ENCODE results near the gene OTUB1.
"Not testable (repeated sequence)": the region's sequence is repeated elsewhere in the genome, so short reads cannot be mapped to it uniquely, and the experiment has no call there.

Gene OTUB1

DNA sequence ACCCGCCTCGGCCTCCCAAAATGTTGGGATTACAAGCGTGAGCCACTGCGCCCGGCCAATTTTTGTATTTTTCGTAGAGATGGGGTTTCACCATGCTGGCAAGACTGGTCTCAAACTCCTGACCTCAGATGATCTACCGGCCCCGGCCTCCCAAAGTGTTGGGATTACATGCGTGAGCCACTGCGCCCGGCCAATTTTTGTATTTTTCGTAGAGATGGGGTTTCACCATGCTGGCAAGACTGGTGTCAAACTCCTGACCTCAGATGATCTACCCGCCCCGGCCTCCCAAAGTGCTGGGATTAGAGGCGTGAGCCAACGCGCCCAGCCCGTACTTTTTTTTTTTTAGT, 12.4 kb upstream of the OTUB1 start:
- not testable (repeated sequence) for H3K4me3 ChIP-seq
- peak overlapping the region in 1 of 21 experiments; percentile 97 for H3K27ac ChIP-seq

DNA sequence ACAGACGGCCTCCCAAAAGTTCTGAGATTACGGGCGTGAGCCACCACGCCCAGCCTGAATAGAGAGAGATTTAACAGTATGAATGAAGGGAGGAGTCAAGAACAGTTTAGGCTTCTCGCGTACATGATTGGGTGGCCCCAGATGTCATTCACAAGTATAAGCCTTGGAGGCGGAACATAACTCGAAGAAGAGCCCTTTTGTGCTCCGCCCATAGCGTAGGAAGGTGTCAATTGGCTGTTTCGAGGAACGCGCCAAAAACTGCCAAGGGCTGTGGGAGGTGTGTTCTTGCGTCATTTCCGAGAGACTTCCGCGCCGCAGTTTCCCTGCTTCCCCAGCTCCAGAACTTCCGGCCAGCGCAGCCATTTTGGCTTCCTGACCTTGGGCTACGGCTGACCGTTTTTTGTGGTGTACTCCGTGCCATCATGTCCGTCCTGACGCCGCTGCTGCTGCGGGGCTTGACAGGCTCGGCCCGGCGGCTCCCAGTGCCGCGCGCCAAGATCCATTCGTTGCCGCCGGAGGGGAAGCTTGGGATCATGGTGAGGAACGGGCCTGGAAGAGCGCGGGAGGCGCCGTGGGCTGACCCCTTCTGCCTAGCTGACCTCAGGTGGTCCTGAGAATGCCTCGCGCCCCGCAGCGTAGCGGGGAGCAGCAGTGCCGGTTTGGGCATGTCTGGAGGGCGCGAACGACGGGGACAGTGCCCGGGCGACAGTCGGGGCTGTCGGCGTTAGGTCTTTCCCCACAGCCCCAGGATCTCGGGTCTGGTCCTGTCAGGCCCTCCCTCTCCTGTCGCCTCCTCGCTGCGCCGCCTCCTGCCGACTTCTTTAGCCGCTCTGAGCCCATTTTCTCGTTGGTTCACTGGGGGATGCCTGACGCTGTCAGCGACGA, 11.7 kb upstream of the OTUB1 start, which contains the start of gene COX8A:
Gene COX8A, plus strand, starts transcription at position 362 of the 885 bp plus-strand sequence. Its CDS starts 61 bp downstream, at position 423.
- peak within 1 kb of the TSS; percentile 72 to 100 (median 97) for H3K27ac ChIP-seq
- peak within 1 kb of the TSS; percentile 69 to 97 (median 86) for H3K4me3 ChIP-seq

DNA sequence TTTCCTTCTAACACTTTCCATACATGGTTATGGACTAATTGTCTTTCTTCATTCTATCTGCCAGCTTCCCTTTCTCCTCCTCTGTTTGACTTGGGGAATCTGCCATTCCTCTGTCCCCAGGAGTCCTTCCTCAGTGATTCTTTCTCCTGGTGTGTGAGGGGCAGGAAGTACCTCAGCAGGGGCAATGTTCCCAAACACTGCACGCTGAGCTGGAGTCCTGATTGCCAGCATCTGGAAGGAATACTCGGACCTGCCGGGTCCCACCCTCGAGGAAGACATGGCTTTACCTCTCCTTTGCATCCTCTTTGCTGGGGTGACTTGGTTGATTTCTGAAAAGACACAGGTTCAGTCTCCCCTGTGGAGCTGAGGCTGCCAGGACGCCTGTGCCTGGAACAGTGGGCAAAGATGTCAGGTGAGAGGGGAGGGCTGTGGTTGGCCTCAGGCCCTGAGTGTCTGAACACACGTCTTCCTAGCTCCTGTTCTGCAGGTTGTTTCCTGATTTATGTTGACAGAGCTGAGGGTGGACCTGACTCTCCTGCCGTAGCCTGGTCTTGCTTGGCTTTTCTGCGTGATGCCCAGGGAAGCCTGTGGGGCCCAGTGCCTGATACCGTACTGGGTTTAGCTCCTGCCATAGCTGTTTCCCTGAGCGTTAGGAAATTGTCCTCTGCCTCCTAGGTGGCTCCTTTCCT, 7.5 kb upstream of the OTUB1 start:
- H3K4me3 ChIP-seq: no peak overlapping the region
- H3K27ac ChIP-seq: peak overlapping the region in 4 of 21 experiments; percentile 5 to 56 (median 40)

DNA sequence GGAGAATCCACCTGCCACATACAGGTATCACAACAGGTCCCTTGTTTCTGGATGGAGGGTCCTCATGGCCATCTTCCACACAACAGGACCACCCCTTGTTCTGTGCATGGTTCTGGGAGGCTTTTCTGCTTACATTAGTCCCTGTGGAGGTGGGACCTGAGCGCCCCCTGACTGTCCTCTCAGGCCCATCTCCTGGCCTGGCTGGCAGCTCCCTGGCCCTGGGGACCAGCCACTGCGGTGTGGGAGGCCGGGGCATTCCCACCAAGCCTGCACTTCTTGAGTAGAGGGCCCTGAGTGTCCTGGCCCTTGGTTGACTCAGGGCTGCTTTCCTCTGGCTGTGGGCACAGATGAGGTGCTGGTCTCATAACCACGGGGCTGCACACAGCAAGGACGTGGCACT, 6.8 kb upstream of the OTUB1 start:
- Histone ChIP-seq H3K4me3 (no peak overlapping the region), H3K27ac (peak overlapping the region in 2 of 21 experiments; percentile 54 to 56)

DNA sequence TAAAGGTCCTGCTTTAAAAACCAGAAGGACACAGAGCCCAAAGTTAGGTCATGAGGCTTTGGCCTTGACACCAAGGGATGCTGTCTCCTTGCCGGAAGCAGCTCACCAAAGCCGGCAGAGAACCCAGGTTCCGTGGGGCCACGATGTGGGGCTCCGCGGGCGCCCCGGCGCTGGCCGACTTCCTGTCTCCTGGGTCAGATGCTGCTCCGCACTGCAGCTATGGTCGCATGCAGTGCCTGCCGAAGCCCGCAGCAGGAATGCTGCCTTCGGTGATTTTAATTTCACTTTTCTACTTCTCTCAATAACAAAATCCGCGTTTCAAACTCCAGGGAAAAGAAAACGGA, 454 bp upstream of the OTUB1 start:
- Histone ChIP-seq H3K27ac (peak overlapping the region in 20 of 21 experiments; percentile 74 to 97 (median 92)), H3K4me3 (peak overlapping the region; percentile 68 to 99 (median 88))

DNA sequence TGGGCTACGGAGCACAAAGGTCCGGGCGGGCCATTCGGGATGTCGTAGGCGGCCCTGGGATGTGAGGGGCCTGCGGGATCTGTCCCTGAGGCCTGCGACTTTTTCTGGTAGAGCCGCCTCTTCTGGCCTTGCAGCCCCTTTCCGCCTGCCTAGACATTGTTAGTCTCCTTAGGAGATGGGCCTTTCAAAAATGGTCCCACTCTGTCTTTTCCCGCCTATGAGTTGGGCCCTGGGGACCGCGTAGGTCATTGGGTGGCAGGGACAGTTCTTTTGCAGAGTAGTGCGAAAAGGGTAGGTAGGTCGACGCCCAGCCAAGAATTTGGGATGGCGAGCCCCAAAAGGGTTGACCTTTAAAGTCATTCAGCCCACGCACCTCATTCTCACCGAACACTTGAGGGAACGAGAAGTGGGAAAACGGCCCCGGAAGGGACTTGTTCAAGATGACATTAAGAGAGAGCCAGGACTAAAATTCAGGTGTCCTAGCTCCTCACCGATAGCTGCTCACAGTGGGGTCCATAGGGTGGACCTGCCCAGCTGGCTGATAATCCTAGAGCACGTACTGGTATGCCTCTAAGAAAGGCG, 785 bp downstream of the OTUB1 start:
- H3K4me3 ChIP-seq: peak overlapping the region; percentile 68 to 99 (median 88)

DNA sequence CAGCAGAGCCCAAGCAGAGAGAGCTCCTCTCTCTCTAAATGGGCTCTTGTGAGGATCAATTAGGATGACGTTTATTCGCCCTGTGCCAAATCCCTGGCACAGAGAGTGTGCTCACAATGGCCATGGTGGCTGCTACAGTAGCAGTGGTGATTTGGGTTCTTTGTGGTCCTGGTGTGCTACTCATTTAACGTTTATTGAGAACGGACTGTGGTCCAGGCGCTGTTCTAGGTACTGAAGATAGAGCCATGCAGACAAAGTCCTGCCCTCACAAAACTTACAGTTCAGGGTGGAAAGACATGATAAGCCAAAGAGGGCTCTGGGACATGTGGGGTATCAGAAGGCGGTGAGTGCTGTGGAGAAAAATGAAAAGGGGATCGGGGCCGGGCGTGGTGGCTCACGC, 5.3 kb downstream of the OTUB1 start:
- H3K27ac ChIP-seq: no peak overlapping the region
- no peak overlapping the region for H3K4me3 ChIP-seq

More for the DNA sequence above, 785 bp downstream of the OTUB1 start:
- peak overlapping the region; percentile 74 to 97 (median 92) for H3K27ac ChIP-seq

DNA sequence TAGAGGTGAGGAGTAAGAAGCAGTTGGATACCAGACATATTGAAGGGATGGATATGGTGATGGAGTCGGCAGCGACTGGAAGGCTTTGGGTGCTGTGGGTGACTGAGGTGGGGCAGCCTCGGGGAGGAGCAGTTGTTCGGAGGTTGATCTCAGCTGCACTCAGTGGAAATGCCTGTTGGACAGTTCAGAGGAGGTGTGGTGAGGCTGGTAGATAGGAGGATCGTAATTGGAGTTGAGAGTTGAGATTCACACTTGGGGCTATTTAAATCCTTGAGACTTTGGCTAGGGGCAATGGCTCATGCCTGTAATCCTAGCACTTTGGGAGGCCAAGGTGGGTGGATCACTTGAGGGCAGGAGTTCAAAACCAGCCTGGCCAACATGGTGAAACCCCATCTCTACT, 6.9 kb downstream of the OTUB1 start:
- H3K27ac ChIP-seq: no peak overlapping the region

DNA sequence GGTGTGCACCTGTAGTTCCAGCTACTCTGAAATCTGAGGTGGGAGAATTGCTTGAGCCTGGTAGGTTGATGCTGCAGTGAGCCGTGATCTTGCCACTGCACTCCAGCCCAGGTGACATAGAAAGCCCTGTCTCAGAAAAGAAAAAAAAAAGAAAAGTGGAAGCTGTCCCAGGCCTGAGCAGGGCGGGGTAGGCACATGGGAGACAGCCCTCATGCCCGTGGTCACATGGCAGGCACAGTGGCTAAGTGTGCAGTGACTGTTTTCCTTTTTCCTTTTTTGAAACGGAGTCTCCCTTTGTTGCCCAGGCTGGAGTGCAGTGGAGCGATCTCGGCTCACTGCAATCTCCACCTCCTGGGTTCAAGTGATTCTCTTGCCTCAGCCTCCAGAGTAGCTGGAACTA, 7.8 kb downstream of the OTUB1 start:
- Histone ChIP-seq H3K4me3 (no peak overlapping the region), H3K27ac (no peak overlapping the region)

More for the DNA sequence above, 6.9 kb downstream of the OTUB1 start:
- no peak overlapping the region for H3K4me3 ChIP-seq

DNA sequence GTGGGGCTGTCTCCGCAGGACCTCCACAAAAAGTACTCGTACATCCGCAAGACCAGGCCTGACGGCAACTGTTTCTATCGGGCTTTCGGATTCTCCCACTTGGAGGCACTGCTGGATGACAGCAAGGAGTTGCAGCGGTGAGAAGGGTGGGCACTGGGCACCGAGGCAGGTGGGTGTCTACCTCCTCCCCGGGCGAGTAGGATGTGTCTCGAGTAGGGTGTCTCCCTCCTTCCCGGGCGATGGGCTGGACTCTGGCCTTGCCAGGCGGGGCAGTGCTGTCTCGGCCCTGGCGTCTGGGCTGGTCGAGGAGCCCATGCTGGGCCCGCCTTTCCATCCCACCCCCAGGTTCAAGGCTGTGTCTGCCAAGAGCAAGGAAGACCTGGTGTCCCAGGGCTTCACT, 10.3 kb downstream of the OTUB1 start:
- H3K4me3 ChIP-seq: no peak overlapping the region

DNA sequence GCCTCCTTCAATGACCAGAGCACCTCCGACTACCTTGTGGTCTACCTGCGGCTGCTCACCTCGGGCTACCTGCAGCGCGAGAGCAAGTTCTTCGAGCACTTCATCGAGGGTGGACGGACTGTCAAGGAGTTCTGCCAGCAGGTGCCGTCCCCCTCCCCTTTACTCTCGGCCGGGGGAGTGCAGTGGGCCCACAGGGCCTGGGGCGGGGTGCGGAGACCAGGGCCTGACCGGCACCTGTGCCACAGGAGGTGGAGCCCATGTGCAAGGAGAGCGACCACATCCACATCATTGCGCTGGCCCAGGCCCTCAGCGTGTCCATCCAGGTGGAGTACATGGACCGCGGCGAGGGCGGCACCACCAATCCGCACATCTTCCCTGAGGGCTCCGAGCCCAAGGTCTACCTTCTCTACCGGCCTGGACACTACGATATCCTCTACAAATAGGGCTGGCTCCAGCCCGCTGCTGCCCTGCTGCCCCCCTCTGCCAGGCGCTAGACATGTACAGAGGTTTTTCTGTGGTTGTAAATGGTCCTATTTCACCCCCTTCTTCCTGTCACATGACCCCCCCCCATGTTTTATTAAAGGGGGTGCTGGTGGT, 11.0 kb downstream of the OTUB1 start:
- H3K27ac ChIP-seq: no peak overlapping the region
- H3K4me3 ChIP-seq: no peak overlapping the region

More for the DNA sequence above, 10.3 kb downstream of the OTUB1 start:
- H3K27ac ChIP-seq: no peak overlapping the region

DNA sequence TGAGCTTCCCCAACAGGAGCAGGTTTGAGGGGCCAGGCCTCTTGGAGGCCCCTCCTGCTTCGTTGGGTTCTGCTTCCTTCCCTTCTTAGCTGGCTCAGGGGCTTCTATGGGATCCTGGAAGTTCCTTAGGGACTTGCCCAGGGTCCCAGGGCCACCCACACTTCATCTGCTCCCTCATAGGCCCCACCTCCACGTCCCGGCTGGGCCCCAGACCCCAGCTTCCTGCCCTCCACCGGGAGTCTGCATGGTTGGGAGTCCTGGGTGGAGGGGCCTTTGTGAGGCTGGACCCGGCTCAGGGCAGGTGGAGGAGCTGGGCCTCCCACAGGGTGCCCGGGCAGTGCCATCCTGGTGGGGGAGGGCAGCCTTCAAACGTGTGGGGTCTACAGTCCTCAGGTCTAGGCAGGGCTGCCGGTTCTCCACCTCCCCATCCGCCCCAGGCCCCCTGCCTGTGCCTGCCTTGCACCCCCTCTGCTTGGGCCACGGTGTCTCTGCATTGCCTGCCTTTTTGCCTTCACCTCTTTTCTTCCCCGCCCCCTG, 11.6 kb downstream of the OTUB1 start:
- Histone ChIP-seq H3K27ac (peak overlapping the region in 3 of 21 experiments; percentile 36 to 62 (median 61)), H3K4me3 (no peak overlapping the region)

DNA sequence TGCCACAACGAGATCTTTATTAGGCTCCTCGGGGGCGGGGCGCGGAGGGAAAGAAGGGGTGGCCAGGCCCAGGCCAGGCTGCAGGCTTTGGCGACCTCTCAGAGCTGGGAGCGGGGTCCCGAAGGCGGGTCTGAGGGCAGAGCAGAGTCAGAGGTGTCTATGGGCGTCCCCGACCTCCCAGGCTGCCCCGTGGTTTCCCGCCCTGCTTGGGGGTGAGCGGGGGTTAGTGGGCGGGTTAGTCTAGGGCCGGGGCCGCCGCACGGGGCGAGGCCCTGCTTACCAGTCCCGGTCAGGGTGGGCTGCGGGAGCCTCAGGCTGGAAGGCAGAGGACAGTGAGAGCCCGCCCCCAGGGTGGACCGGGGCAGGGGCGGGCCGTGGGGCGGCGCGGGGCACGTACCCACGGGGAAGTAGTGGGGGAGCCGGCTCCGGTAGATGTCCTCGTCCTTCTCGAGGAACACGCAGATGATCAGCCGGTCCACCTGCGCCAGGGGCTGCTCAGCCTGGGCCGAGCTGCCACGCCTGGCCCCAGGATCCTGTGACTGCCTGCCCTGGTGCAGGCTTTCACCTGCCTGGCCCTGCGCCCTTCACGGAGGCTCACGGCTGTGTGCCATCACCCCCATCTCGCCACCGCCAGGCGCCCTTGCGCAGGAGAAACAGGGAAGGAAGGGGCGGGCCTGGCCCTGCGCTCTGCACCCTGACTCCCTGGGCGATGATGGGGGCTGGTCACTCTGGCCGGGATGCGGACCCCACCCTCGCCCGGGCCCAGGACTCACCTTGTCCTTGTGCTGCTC, 12.5 kb downstream of the OTUB1 start:
- peak overlapping the region in 5 of 7 experiments; percentile 13 to 42 (median 18) for H3K4me3 ChIP-seq
- peak overlapping the region in 13 of 21 experiments; percentile 2 to 62 (median 31) for H3K27ac ChIP-seq

DNA sequence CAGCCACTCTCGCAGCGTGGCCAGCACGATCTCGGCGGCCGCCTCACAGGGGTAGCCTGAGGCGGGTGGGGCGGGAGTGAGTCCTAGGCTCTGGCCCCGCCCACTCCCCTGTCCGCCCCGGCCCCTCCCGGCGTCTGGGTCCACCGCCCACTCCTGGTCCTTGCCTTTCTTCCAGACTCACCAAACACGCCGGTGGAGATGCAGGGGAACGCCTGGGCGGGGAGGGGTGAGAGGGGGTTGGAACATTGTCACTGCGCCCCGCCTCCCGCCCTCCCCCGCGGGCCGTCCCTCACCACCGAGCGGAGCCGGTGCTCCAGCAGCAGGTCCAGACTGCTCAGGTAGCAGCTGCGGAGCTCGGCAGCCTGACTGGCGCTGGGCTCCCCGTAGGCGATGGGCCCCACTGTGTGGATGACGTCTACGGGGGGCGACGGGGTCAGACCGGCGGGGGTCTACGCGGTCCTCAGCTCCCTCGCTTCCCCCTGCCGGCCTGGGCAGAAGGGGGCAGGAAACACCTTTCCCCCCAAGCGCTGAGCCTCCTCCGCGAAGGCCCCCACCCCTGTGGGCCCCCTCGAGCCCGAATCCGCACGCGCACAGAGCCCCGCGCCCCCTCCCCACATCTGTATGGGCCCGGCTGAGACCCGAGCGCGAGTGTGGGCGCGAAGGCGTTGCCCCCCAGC, 13.2 kb downstream of the OTUB1 start:
- peak overlapping the region in 8 of 21 experiments; percentile 10 to 61 (median 29) for H3K27ac ChIP-seq
- H3K4me3 ChIP-seq: peak overlapping the region; percentile 13 to 42 (median 20)

DNA sequence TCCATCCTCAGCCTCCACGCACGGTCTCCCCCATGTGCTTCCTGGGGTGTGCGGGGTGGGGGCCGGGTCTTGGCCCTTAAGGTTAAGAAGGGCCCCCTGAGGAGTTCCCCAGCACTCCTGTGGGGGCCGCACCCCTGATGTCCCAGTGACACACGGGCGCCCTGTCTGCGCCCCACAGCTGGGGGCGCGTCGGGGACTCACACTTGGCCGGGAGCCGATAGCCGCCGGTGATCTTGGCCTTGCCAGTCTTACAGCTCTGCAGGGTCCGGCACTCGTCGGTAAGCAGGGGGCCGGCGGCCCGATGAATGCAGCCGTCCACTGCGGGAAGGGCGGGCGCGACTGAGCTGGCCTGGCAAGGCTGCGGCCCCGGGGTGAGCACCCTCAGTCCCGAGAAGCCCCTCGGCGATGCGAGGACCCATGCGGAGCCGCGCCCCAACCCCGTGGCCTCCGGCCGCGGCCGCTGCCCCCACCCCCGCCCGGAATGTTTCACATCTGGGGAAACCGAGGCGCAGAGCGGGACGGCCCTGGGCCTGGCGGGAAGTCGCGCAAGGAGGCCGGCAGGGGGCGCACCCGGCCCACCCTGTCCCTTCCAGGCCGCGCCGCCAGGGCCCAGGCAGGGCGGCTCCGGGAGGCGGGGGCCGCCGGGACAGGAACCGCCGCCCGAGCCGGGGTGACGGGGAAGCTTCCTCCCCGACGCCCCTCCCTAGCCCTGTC, 13.9 kb downstream of the OTUB1 start:
- Histone ChIP-seq H3K4me3 (peak overlapping the region; percentile 13 to 42 (median 23)), H3K27ac (peak overlapping the region in 7 of 21 experiments; percentile 2 to 57 (median 17))

DNA sequence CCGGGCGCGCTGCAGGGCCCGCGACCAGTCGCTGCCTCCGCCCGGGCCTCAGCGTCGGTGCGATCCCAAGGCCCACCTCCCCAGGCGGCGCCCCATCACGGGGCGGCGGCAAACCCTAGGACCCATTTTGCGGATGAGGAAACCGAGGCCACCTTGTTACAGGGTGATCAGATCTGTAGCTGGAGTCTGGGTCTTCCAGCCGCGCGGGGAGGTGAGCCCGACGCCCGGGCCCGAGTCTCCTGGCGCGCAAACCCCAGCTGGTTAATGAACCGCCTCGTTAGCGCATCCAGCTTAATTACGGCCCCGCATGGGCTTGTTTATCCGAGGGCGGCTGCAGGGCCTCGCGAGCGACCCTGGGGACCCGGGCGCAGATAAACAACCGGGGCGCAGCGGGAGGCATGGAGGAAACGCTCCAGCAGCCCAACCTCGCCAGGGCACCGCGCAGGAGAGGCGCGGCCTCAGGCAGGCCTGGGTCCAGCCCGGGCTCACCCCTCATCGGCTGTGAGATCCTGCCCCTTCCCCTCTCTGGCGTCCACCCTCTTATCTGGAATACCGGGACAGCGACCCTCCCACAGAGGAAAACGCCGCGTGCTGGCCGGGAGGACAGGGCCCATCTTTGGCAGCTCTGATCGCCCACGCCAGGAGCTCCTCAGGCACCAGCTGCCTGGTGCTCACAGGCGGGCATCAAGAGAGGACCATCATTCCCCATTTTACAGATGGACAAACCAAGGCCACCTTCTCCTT, 14.7 kb downstream of the OTUB1 start:
- H3K27ac ChIP-seq: no peak overlapping the region
- peak overlapping the region; percentile 13 to 42 (median 23) for H3K4me3 ChIP-seq

Data from skin epidermis (tissue), 12 donors.